HG03378 (cell line): ENCODE measurements around the gene PTPRJ.

Experiments used
- ATAC-seq: cut with Tn5 transposase; IDR thresholded peaks from one replicate; pipeline ENCODE4 v1.9.1; 2021; ENCODE audit warnings: mild to moderate bottlenecking, moderate library complexity; ENCODE audit not compliant: unreplicated experiment

Gene PTPRJ

GRCh38 chr11:48056325-48057183 is 76.2 kb downstream of the PTPRJ start:
- no peak for ATAC-seq

- ATAC-seq: no peak
Measured at GRCh38 chr11:48058064-48058463, 77.7 kb downstream of the PTPRJ start.

GRCh38 chr11:48058788-48059187 is 78.4 kb downstream of the PTPRJ start:
- no peak for ATAC-seq

GRCh38 chr11:48062649-48063048 is 82.3 kb downstream of the PTPRJ start:
- no peak for ATAC-seq

GRCh38 chr11:48063424-48063978 is 83.1 kb downstream of the PTPRJ start:
- no peak for ATAC-seq

GRCh38 chr11:48064306-48064705 is 83.9 kb downstream of the PTPRJ start:
- no peak for ATAC-seq

- ATAC-seq: no peak
Measured at GRCh38 chr11:48066881-48067800, 86.8 kb downstream of the PTPRJ start.

- no peak for ATAC-seq
Measured at GRCh38 chr11:48073031-48073861, 92.9 kb downstream of the PTPRJ start.

GRCh38 chr11:48074425-48075181 is 94.2 kb downstream of the PTPRJ start:
- no peak for ATAC-seq

- no peak for ATAC-seq
Measured at GRCh38 chr11:48075637-48076036, 95.3 kb downstream of the PTPRJ start.

- ATAC-seq: no peak
Measured at GRCh38 chr11:48077251-48077650, 96.9 kb downstream of the PTPRJ start.

GRCh38 chr11:48078689-48079088 is 98.3 kb downstream of the PTPRJ start:
- ATAC-seq: no peak

- ATAC-seq: no peak
Measured at GRCh38 chr11:48079596-48079995, 99.2 kb downstream of the PTPRJ start.

- no peak for ATAC-seq
Measured at GRCh38 chr11:48080301-48080861, 100.0 kb downstream of the PTPRJ start.

GRCh38 chr11:48081151-48082010 is 101.0 kb downstream of the PTPRJ start:
- no peak for ATAC-seq

GRCh38 chr11:48082771-48083170 is 102.4 kb downstream of the PTPRJ start:
- ATAC-seq: no peak

- no peak for ATAC-seq
Measured at GRCh38 chr11:48083421-48083820, 103.1 kb downstream of the PTPRJ start.

GRCh38 chr11:48085688-48086087 is 105.3 kb downstream of the PTPRJ start:
- no peak for ATAC-seq

GRCh38 chr11:48087422-48087821 is 107.1 kb downstream of the PTPRJ start:
- no peak for ATAC-seq
